HepG2 (cell line): ENCODE results near the gene IFT80. TPM values are rescaled to one million over a fixed set of nuclear protein-coding genes. Genes with fewer than 3 reads are reported as not detected.

Source experiments
- ATAC-seq: fragments of 200-7000 bp; cut with Tn5 transposase; 3 replicates; pipeline ENCODE4 v1.9.1; 2020; ENCODE audit warnings: mild to moderate bottlenecking, moderate library complexity
- BruUV-seq: library from RNA; stranded (reverse); fragments of 400-500 nt; replicated peaks from 2 replicates; lab custom pipeline; 2021; lab: Mats Ljungman, UMichigan
- CTCF ChIA-PET: fragments of 300-600 bp; formaldehyde crosslinking; extraction: SDS; loops from one replicate; lab custom pipeline; 2021; ENCODE audit warnings: low total read pairs, inconsistent platforms, low intra/inter-chr PET ratio; lab: Yijun Ruan, JAX
- POLR2A ChIA-PET: fragments of 350-600 bp; sonication (Branson Sonifier 250); formaldehyde crosslinking; loops from one replicate; lab custom pipeline; 2020; ENCODE audit warnings: antibody characterized with exemption, inconsistent platforms; lab: Yijun Ruan, JAX
- DNase-seq: peaks from one replicate; pipeline ENCODE4 v3.0.0-alpha.2; 2015; ENCODE audit warnings: low spot score
- FAIRE-seq: peaks from 3 replicates; lab custom pipeline; 2011; peaks lifted over from hg19 to GRCh38; lab: Jason Lieb, UNC
- H2AFZ ChIP-seq: one replicate; pipeline ENCODE4 v1.6.1; 2011; ENCODE audit warnings: low read length, inconsistent platforms
- H3K27ac ChIP-seq: fragments of 300-600 bp; 3 replicates; pipeline ENCODE4 v1.8.0; 2011; ENCODE audit warnings: mixed run types, mild to moderate bottlenecking, mixed read lengths, low read length, inconsistent platforms; ENCODE audit not compliant: insufficient read depth; ENCODE audit errors: extremely low read length
- H3K27me3 ChIP-seq, 2 experiments: fragments of 200-600 bp in 1 of 2; 2 replicates in 1 of 2; 3 replicates in 1 of 2; pipeline versions ENCODE4 v1.6.0 to v1.8.0; 2011; ENCODE audit warnings: low read length in 2 of 2, mild to moderate bottlenecking in 2 of 2, moderate library complexity in 2 of 2, inconsistent platforms in 1 of 2; ENCODE audit not compliant: insufficient read depth in 2 of 2, control insufficient read depth in 1 of 2
- H3K36me3 ChIP-seq, 2 experiments: fragments of 200-600 bp in 1 of 2; replicated peaks in 1 of 2; 2 replicates in 1 of 2; 3 replicates in 1 of 2; pipeline versions ENCODE4 v1.5.1 to v1.8.0; 2011; ENCODE audit warnings: low read length in 2 of 2, inconsistent platforms in 1 of 2; ENCODE audit not compliant: insufficient read depth in 2 of 2, control insufficient read depth in 1 of 2
- H3K4me1 ChIP-seq: 2 replicates; pipeline ENCODE4 v1.5.1; 2012; ENCODE audit warnings: low read length, inconsistent platforms; ENCODE audit not compliant: insufficient read depth
- H3K4me2 ChIP-seq: 2 replicates; pipeline ENCODE4 v1.6.0; 2011; ENCODE audit warnings: low read depth, low read length, inconsistent platforms
- H3K4me3 ChIP-seq, 3 experiments: fragments of 200-600 bp in 1 of 3; sonication (generic), shearing (Covaris generic) in 1 of 3; replicated peaks in 1 of 3; 2 replicates each; pipeline ENCODE4 v1.5.1; 2011 to 2016; ENCODE audit warnings: low read length in 3 of 3, inconsistent platforms in 2 of 3, low read depth in 2 of 3, mild to moderate bottlenecking in 2 of 3, control low read depth in 1 of 3, mixed read lengths in 1 of 3; ENCODE audit not compliant: insufficient read depth in 1 of 3
- H3K79me2 ChIP-seq: one replicate; pipeline ENCODE4 v1.6.1; 2011; ENCODE audit warnings: low read length, inconsistent platforms; ENCODE audit not compliant: insufficient read depth
- H3K9ac ChIP-seq: 2 replicates; pipeline ENCODE4 v1.6.0; 2011; ENCODE audit warnings: mild to moderate bottlenecking, low read depth, low read length, inconsistent platforms; ENCODE audit not compliant: insufficient read depth
- H3K9me3 ChIP-seq: 2 replicates; pipeline ENCODE4 v1.5.1; 2012; ENCODE audit warnings: mild to moderate bottlenecking, low read length
- H4K20me1 ChIP-seq: 2 replicates; pipeline ENCODE4 v1.6.0; 2011; ENCODE audit warnings: inconsistent platforms, mild to moderate bottlenecking, low read length, moderate library complexity; ENCODE audit not compliant: insufficient read depth
- ATF7 ChIP-seq, 2 experiments: fragments of 450-650 bp in 1 of 2; sonication (generic) in 1 of 2; formaldehyde crosslinking in 1 of 2; IDR thresholded peaks; 2 replicates each; pipeline versions ENCODE4 v1.4.0 to v1.6.1; 2016 to 2020; ENCODE audit warnings: antibody characterized with exemption in 1 of 2, mild to moderate bottlenecking in 1 of 2, missing genetic modification reagents in 1 of 2
- FOSL2 ChIP-seq: sonication (generic); formaldehyde crosslinking; IDR thresholded peaks from 2 replicates; pipeline ENCODE4 v1.4.0; 2020; ENCODE audit warnings: missing genetic modification reagents
- HNRNPLL ChIP-seq: fragments of 200-400 bp; formaldehyde crosslinking; IDR thresholded peaks from 2 replicates; pipeline ENCODE4 v1.6.1; 2017; ENCODE audit warnings: mild to moderate bottlenecking, low read depth, low read length; ENCODE audit not compliant: poor library complexity, severe bottlenecking
- SIN3A ChIP-seq: IDR thresholded peaks from 2 replicates; pipeline ENCODE4 v1.6.1; 2011; ENCODE audit warnings: low read depth, mild to moderate bottlenecking, control low read depth, low read length, borderline replicate concordance
- SMC3 ChIP-seq: IDR thresholded peaks from 2 replicates; pipeline ENCODE4 v1.6.1; 2011; ENCODE audit warnings: low read length, improper control_type of control experiment
- THAP11 ChIP-seq: IDR thresholded peaks from 2 replicates; pipeline ENCODE4 v1.6.1; 2016; ENCODE audit warnings: missing biosample characterization, missing genetic modification reagents
- ZMYM3 ChIP-seq: sonication (generic); formaldehyde crosslinking; IDR thresholded peaks from 2 replicates; pipeline ENCODE4 v1.5.1; 2020; ENCODE audit warnings: mild to moderate bottlenecking, missing genetic modification reagents
- ZNF256 ChIP-seq: sonication (generic); formaldehyde crosslinking; conservative IDR thresholded peaks from 2 replicates; pipeline ENCODE4 v1.4.0; 2020; ENCODE audit warnings: missing genetic modification reagents
- ZNF768 ChIP-seq: sonication (generic); formaldehyde crosslinking; IDR thresholded peaks from 2 replicates; pipeline ENCODE4 v1.4.0; 2020; ENCODE audit warnings: missing genetic modification reagents
- WGBS: methylation state at CpG from one replicate; pipeline ENCODE4 v1.1.6; 2017; ENCODE audit warnings: low lambda C conversion rate; 5-methylcytosine and 5-hydroxymethylcytosine counted together
- in situ Hi-C: cut with HindIII; loops from 2 replicates; pipeline ENCODE4 v1.10.0; 2017; ENCODE audit warnings: low pct_unique_long_range_greater_than_20kb; ENCODE audit not compliant: extremely low pct_ligation_motif_present
- intact Hi-C: fragments of 100-400 bp; cut with micrococcal nuclease; formaldehyde crosslinking; loops from one replicate; pipeline ENCODE4 v1.10.0; 2022; ENCODE audit not compliant: unreplicated experiment
- polyA plus RNA-seq, 8 experiments: library from polyadenylated mRNA; depleted of rRNA in 3 of 8; stranded (reverse) in 7 of 8; unstranded in 1 of 8; fragments of >200 nt; fragmentation: Illumina TruSeq in 4 of 8; extraction: Trizol in 4 of 8; gene quantifications; 2 replicates each; pipeline versions ENCODE4 v1.2.1 to v1.2.3, GENCODE V29; 2011 to 2016; ENCODE audit warnings: low read depth in 4 of 8, missing spikeins in 1 of 8, mixed read lengths in 1 of 8; ENCODE audit not compliant: insufficient read depth in 1 of 8
- total RNA-seq, 5 experiments: library from RNA; depleted of rRNA; stranded (reverse); fragments of >200 nt; fragmentation: Illumina TruSeq; extraction: Trizol; gene quantifications; 2 replicates each; pipeline ENCODE4 v1.2.3, GENCODE V29; 2016; ENCODE audit warnings: low read depth in 1 of 5
- TF ChIP-seq, protein P1 (sequence below): sonication (generic); formaldehyde crosslinking; IDR thresholded peaks from 2 replicates; pipeline ENCODE4 v1.4.0; 2020; ENCODE audit warnings: missing genetic modification reagents
- TF ChIP-seq, protein P2 (sequence below): sonication (generic); formaldehyde crosslinking; IDR thresholded peaks from 2 replicates; pipeline ENCODE4 v1.5.0; 2020; ENCODE audit warnings: mild to moderate bottlenecking, missing genetic modification reagents, moderate library complexity

IFT80 gene
- total and polyA plus RNA-seq, 2 of the 13 experiments (the other 11 are each of a cell fraction or from before 2014, with no cell fraction given), result 11.4 to 15.7 TPM

DNA sequence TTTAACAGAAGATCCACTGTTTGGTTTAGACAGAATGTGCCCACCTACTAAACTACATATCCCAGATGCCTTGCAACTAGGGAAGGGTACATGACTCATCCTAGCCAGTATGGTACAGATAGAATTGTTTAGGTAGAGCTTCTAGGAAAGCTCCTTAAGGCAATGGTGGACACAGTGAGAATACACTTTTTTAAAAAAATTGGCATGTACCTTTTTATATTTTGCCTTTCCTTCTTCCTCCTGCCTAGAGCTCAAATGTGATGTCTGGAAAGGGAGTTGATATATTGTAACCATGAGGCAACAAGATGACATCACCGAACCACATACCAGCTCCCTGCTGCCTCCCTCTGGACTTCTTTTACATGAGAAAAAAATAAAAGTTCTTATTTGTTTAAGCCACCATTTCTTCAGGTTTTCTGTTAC is 188.2 kb downstream of the IFT80 start:
- intact Hi-C loops, result no loop called here
- BruUV-seq, result no TSS peak
- in situ Hi-C loops, result no loop called here
- H3K4me2 ChIP-seq, result no peak overlapping the region
- no peaks in the 10 kb centered on the region for H3K9me3 ChIP-seq
- no peak overlapping the region for H3K9ac ChIP-seq
- no peak overlapping the region for H3K4me3 ChIP-seq
- no peak overlapping the region for H2AFZ ChIP-seq
- no peak for FAIRE-seq
- H3K36me3 ChIP-seq, result no peaks in the 10 kb centered on the region
- WGBS, result 33% methylated on average over 1 of the region's 1 CpG
- ChIA-PET CTCF (no interaction called here), POLR2A (no interaction called here)
- no peak overlapping the region for H3K27ac ChIP-seq
- H4K20me1 ChIP-seq, result no peaks in the 10 kb centered on the region
- TF ChIP-seq ZMYM3 (CRISPR knock-in tag) (no peak), SIN3A (no peak), ZNF768 (CRISPR knock-in tag) (no peak), HNRNPLL (no peak), FOSL2 (CRISPR knock-in tag) (no peak), SMC3 (peak; percentile 21; the same call in 1 of the 2 replicates), ZNF256 (CRISPR knock-in tag) (no peak), ATF7 (IDR thresholded peaks at IDR 0.05) (peak; percentile 73), ATF7 (CRISPR knock-in tag; IDR thresholded peaks at IDR 0.05) (no peak), THAP11 (peak; percentile 39; the same call in 1 of the 2 replicates)
- TF ChIP-seq, protein P1, sequence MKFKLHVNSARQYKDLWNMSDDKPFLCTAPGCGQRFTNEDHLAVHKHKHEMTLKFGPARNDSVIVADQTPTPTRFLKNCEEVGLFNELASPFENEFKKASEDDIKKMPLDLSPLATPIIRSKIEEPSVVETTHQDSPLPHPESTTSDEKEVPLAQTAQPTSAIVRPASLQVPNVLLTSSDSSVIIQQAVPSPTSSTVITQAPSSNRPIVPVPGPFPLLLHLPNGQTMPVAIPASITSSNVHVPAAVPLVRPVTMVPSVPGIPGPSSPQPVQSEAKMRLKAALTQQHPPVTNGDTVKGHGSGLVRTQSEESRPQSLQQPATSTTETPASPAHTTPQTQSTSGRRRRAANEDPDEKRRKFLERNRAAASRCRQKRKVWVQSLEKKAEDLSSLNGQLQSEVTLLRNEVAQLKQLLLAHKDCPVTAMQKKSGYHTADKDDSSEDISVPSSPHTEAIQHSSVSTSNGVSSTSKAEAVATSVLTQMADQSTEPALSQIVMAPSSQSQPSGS (CRISPR knock-in tag), result peak; percentile 28; the same call in 1 of the 2 replicates
- TF ChIP-seq, protein P2, sequence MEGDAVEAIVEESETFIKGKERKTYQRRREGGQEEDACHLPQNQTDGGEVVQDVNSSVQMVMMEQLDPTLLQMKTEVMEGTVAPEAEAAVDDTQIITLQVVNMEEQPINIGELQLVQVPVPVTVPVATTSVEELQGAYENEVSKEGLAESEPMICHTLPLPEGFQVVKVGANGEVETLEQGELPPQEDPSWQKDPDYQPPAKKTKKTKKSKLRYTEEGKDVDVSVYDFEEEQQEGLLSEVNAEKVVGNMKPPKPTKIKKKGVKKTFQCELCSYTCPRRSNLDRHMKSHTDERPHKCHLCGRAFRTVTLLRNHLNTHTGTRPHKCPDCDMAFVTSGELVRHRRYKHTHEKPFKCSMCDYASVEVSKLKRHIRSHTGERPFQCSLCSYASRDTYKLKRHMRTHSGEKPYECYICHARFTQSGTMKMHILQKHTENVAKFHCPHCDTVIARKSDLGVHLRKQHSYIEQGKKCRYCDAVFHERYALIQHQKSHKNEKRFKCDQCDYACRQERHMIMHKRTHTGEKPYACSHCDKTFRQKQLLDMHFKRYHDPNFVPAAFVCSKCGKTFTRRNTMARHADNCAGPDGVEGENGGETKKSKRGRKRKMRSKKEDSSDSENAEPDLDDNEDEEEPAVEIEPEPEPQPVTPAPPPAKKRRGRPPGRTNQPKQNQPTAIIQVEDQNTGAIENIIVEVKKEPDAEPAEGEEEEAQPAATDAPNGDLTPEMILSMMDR (CRISPR knock-in tag), result 0 out of 2 replicates have a peak, but pooled peaks have one; percentile 25
- H3K79me2 ChIP-seq, result no peaks in the 10 kb centered on the region
- 0 out of 5 replicates have a peak, but pooled peaks cover 0 to 3% of the 10 kb centered on the region in 2 experiments for H3K27me3 ChIP-seq
- DNase-seq, result peak; percentile 11
- no peaks in the 10 kb centered on the region for H3K4me1 ChIP-seq
- peak; percentile 54; the same call in 2 of the 3 replicates for ATAC-seq
